SH-SY5Y (cell line): ENCODE results near the gene CD300C.

Source experiments
- GATA2 ChIP-seq: IDR thresholded peaks from 2 replicates; pipeline ENCODE4 v1.6.1; 2011; ENCODE audit warnings: mild to moderate bottlenecking, low read depth, low read length
- GATA3 ChIP-seq: IDR thresholded peaks from 2 replicates; pipeline ENCODE4 v1.6.1; 2011; ENCODE audit warnings: low read depth, mild to moderate bottlenecking, low read length, moderate library complexity

DNA sequence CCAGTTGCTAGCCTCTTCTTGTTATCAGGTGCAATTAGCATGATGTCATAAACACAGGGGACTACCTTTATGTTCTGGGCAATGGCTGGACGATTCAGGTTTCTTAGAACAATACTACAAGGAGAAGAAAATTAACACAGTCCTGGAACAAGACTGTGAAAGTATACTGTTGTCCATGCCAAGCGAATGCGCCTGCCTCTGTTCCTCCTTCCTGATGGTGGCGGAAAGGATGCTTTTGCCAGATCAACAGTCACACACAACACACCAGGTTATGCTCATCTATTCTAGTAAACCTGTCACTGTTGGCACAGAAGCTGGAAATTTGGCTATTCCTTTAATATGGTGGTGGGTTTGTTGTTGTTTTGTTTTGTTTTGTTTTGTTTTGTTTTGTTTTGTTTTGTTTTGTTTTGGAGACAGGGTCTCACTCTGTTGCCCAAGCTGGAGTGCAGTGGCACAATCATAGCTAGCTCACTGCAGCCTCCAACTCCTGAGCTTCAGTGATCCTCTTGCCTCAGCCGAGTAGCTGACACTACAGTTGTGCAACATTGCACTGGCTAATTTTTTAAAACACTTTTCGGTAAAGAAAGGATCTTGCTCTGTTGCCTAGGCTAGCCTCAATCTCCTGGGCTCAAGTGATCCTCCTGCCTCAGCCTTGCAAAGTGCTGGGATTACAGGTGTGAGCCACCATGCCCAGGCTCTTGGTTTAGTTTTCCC is 49.3 kb upstream of the CD300C start:
- no peak for TF ChIP-seq GATA2
- no peak for TF ChIP-seq GATA3
